Measurements from ENCODE around the gene BRD2.

The BRD2 gene

DNA sequence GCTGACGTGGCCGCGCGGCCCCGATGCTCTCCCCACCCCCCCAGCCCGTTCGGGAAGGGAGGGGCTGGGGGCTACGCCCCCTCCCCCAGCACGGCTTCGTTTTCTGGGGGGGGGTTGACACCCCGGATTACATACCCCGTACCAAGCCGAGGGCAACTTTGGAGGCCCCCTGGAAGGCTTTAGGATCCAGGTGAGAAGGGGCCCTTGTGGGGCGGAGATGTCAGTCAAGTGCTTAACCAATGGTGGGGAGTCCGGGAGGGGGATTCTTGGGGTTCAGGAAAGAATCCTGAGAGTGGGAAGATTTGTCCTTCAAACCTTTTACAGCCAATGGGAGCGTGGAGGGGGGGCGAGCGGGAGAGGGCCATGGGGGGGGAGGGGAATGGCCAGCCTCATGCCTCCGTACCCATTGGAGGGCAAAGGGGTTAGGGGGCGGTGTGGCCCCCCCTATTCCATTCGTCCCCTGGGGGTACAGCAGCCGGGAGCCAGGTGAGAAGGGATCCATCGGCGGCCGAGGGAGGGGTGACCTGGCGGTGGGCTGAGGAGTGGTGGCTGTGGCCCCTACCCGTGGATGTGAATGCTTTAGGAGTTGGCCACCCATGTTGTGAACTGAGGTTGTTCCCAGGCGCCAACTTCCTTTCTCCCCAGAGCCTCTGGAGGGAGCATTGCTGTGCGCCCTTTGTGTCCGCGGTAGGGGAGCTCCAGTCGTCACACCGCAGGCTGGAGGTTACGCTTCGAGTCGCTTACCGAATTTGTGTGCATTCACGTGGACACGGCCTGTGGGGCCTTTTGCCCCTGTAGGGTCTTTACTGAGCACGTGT lies 682 bp downstream of the BRD2 start:
- DNase-seq: peak; percentile 91
- H3K27me3 ChIP-seq (ENCODE audit: insufficient read depth, low read depth, severe bottlenecking): no peaks in the 10 kb centered on the region
- no peaks in the 10 kb centered on the region for H3K9me3 ChIP-seq (ENCODE audit: severe bottlenecking)
- TF ChIP-seq, protein P1, sequence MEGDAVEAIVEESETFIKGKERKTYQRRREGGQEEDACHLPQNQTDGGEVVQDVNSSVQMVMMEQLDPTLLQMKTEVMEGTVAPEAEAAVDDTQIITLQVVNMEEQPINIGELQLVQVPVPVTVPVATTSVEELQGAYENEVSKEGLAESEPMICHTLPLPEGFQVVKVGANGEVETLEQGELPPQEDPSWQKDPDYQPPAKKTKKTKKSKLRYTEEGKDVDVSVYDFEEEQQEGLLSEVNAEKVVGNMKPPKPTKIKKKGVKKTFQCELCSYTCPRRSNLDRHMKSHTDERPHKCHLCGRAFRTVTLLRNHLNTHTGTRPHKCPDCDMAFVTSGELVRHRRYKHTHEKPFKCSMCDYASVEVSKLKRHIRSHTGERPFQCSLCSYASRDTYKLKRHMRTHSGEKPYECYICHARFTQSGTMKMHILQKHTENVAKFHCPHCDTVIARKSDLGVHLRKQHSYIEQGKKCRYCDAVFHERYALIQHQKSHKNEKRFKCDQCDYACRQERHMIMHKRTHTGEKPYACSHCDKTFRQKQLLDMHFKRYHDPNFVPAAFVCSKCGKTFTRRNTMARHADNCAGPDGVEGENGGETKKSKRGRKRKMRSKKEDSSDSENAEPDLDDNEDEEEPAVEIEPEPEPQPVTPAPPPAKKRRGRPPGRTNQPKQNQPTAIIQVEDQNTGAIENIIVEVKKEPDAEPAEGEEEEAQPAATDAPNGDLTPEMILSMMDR (IDR thresholded peaks at IDR 0.05; ENCODE audit: low read depth, low read length): peak; percentile 16; the same call in 1 of the 2 replicates
- H3K36me3 ChIP-seq: peaks cover 43% of the 10 kb centered on the region
- peak overlapping the region; percentile 99 for H3K27ac ChIP-seq
- H3K4me3 ChIP-seq (ENCODE audit: low read depth, low read length): peak overlapping the region; percentile 87

DNA sequence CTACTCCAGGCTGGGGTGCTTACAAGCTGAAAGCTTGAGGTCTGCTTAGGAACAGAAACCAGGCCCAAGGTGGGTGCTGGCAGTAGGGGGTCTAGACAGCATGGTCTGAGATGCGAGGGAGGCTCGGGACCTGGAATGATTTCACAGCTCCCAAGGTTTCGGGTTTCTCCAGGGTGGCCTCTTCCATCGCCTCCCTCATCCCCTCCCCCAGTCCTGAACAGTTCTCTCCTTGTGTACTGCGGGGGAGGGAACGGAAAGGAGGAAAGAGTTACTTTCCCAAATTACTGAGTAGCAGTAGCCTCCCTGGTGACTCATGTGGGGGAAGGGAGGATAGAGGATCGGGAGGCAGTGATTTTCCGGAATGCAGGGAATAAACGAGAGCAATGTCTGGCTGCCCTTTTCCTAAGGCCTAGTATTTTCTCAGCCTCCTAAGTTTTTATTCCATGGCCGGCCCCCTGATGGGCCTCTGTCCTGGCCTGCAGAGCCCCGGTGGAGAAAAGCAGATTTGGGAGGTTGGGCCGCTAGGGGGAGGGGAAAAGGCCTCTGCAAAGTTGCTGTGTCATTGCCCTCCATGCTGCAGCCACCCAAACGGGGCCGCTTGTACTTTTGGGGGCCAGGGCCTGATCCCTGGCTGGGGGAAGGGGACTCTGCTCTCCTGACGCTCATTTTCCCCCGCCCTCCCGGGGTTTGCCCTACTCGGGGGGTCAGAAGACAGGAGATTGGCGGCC lies 1.5 kb downstream of the BRD2 start:
- TF ChIP-seq, protein P1 (IDR thresholded peaks at IDR 0.05; ENCODE audit: low read depth, low read length): peak; percentile 27; the same call in 1 of the 2 replicates
- peaks cover 51% of the 10 kb centered on the region for H3K36me3 ChIP-seq
- DNase-seq: peak; percentile 83
- no peaks in the 10 kb centered on the region for H3K9me3 ChIP-seq (ENCODE audit: severe bottlenecking)
- peak overlapping the region; percentile 99 for H3K27ac ChIP-seq
- peak overlapping the region; percentile 87 for H3K4me3 ChIP-seq (ENCODE audit: low read depth, low read length)
- no peaks in the 10 kb centered on the region for H3K27me3 ChIP-seq (ENCODE audit: insufficient read depth, low read depth, severe bottlenecking)

DNA sequence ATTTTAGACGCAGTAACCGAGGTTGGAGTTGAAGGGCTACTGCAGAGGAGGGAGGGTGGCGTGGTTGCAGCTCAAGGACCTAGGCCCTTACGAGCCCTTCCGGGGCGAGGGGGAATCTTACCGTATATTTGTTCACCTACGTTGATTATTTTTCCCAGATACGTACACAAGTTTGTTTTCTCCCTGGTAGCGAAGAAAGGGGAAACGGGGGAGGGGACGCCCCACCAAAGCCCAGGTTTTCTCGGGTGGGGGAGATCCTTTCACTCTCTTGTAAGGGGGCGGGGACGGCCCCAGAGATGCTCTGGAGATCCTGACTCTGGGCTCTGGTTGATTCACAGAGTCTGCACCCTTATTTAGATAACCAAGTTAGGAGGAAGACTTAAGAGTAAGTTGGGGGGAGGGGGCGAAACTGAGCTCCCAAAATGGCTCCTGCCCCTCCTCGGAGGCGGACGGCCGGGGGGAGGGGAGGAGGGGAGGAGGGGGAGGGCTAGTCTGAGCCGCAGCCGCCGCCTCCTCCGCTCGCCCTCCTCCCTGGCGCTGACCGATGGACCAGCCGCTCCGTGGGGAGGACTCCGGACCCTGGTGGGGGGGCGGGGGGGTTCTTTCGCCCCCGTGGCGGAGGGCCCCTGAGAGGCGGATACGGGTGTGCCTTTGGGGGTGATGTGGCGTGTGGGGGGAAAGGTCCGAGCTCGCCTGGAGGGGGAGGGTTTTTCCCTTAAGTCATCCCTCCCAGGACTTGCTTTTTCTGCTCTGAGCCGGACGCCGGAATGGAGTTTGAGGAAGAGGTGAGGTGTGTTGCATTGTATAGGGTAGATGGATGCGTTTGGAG lies 2.2 kb downstream of the BRD2 start:
- TF ChIP-seq, protein P1 (IDR thresholded peaks at IDR 0.05; ENCODE audit: low read depth, low read length): no peak
- Histone ChIP-seq H3K36me3 (peaks cover 59% of the 10 kb centered on the region), H3K9me3 (ENCODE audit: severe bottlenecking) (no peaks in the 10 kb centered on the region), H3K27me3 (ENCODE audit: insufficient read depth, low read depth, severe bottlenecking) (no peaks in the 10 kb centered on the region), H3K4me3 (ENCODE audit: low read depth, low read length) (peak overlapping the region; percentile 87), H3K27ac (peak overlapping the region; percentile 99)
- peak; percentile 95 for DNase-seq

DNA sequence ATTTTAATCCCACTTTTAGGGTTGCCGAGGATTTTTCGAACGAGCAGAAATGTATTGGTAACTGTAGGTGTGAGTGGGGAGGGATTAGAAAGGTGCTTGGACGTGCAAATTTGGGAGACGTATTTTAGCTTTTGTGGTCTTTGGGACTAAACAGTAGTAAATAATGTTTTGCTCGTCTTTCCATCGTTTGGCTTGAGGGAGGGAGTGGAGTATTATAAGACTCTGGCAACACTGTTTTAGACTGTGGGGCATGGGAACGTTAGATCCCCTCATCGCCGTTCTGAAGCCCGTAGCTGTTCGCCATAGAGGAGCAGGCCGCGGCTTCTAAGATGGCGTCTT lies 2.8 kb downstream of the BRD2 start:
- Histone ChIP-seq H3K27me3 (ENCODE audit: insufficient read depth, low read depth, severe bottlenecking) (no peaks in the 10 kb centered on the region), H3K36me3 (peaks cover 64% of the 10 kb centered on the region), H3K9me3 (ENCODE audit: severe bottlenecking) (no peaks in the 10 kb centered on the region), H3K4me3 (ENCODE audit: low read depth, low read length) (peak overlapping the region; percentile 87), H3K27ac (peak overlapping the region; percentile 99)
- TF ChIP-seq, protein P1 (IDR thresholded peaks at IDR 0.05; ENCODE audit: low read depth, low read length): no peak
- DNase-seq: no peak

DNA sequence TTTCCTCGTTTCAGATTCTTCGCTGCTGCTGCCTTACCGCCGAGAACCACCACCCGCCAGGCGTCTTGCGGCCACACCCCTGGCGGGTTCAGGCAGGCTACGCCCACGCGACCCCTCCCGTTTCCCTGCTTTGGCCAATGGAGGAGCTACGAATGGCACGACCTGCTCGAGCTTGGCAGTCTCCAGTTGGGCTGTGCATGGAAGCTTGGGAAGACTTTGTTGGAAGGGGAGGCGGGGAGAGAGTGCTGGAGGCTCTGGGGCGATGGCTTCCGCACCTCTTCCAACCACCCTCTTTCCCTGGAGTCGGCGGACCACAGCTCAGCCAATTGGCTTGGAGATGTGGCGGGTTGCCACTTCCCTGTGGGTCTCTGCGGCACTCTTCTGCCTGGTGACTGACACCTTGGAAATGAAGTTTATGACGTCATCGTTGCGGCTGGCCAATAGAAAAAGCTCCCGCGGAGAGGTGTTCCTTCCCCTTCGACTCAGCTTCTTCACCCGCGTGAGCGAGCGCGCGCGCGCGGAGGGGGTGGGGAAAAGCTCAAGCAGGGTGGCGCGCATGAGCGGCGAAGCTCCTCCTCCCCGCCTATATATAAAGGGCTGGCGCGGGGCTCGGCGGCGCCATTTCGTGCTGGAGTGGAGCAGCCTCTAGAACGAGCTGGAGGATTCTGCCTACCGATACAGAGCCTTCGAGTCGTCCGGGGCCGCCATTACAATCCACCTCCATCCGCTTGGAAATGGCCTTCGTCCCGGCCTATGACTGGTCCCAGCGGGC lies 3.4 kb downstream of the BRD2 start:
- peak; percentile 100 for DNase-seq
- peak overlapping the region; percentile 99 for H3K27ac ChIP-seq

More for the DNA sequence above, 3.4 kb downstream of the BRD2 start:
- TF ChIP-seq, protein P1 (IDR thresholded peaks at IDR 0.05; ENCODE audit: low read depth, low read length): 0 out of 2 replicates have a peak, but pooled peaks have one; percentile 5
- peak overlapping the region; percentile 93 for H3K4me3 ChIP-seq (ENCODE audit: low read depth, low read length)
- no peaks in the 10 kb centered on the region for H3K27me3 ChIP-seq (ENCODE audit: insufficient read depth, low read depth, severe bottlenecking)
- H3K9me3 ChIP-seq (ENCODE audit: severe bottlenecking): no peaks in the 10 kb centered on the region
- peaks cover 70% of the 10 kb centered on the region for H3K36me3 ChIP-seq

Measured in WERI-Rb-1 (cell line).